Measurements from ENCODE around the gene F7. TPM values are rescaled to one million over a fixed set of nuclear protein-coding genes. Genes with fewer than 3 reads are reported as not detected.

F7 gene
- total RNA-seq, 1 donor from 2014 or later = 0.06 TPM

DNA sequence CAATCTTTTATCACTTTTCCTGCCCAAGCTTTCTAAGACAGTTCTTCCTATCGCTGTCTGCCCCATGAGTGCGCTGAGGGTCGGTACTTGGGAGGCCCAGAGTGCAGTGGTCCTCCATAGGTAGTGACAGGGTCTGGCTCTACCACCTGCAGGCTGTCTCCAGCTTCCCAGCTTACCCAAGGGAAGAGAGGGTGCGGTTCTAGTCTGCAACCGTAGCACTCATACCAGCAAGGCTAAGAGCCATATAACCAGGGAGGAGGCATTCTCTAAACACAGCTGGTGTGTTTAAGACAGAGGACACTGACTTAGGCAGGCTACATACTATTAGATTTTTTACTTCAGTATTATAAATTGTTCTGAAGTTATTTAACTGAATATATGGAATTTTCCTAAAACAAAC, 61.1 kb downstream of the F7 start:
- H3K4me3 ChIP-seq (ENCODE audit: low read depth, low read length) = no peak overlapping the region
- TF ChIP-seq, protein P1, sequence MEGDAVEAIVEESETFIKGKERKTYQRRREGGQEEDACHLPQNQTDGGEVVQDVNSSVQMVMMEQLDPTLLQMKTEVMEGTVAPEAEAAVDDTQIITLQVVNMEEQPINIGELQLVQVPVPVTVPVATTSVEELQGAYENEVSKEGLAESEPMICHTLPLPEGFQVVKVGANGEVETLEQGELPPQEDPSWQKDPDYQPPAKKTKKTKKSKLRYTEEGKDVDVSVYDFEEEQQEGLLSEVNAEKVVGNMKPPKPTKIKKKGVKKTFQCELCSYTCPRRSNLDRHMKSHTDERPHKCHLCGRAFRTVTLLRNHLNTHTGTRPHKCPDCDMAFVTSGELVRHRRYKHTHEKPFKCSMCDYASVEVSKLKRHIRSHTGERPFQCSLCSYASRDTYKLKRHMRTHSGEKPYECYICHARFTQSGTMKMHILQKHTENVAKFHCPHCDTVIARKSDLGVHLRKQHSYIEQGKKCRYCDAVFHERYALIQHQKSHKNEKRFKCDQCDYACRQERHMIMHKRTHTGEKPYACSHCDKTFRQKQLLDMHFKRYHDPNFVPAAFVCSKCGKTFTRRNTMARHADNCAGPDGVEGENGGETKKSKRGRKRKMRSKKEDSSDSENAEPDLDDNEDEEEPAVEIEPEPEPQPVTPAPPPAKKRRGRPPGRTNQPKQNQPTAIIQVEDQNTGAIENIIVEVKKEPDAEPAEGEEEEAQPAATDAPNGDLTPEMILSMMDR (conservative IDR thresholded peaks at IDR 0.05; ENCODE audit: low read depth, low read length) = no peak
- no peak for DNase-seq (ENCODE audit: low read depth)

DNA sequence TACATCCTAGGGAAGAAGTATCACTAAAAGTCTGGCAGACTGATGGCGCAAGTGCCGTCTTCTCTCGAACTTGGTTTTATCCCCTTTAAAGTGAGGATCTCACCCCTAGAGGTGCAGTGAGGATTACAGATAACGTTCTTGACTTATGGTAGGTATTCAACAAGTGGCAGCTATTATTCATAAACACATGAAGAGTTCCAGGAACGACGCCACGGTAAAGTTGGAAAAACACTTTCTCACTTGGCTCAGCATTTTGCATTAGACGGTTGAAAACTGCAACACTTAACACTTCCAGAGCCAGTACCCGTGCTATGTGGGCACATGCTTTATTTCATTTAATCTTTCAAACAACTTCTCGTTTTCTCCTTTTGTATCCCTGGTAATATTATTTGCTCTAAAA, 61.6 kb downstream of the F7 start:
- H3K4me3 ChIP-seq (ENCODE audit: low read depth, low read length) = no peak overlapping the region
- TF ChIP-seq, protein P1 (conservative IDR thresholded peaks at IDR 0.05; ENCODE audit: low read depth, low read length) = no peak
- DNase-seq (ENCODE audit: low read depth) = no peak

DNA sequence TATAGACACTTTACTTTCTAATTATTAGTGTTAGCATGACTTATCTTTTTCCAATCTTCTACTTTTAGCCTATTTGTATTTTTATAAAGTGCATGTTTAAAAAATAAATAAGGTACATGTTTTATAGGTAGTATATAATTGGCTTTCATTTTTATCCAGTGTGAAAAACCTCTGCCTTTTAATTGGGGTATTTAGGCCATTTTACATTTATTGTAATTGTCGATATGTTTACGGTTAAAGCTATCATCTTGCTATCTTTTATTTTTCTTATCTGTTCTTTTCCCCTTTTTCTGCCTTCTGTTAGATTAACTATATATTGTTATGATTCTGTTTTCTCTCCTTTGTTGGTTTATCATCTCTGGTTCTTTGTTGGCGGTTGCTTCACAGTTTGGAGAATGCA, 62.0 kb downstream of the F7 start:
- TF ChIP-seq, protein P1 (conservative IDR thresholded peaks at IDR 0.05; ENCODE audit: low read depth, low read length) = no peak
- DNase-seq (ENCODE audit: low read depth) = no peak
- H3K4me3 ChIP-seq (ENCODE audit: low read depth, low read length) = no peak overlapping the region

DNA sequence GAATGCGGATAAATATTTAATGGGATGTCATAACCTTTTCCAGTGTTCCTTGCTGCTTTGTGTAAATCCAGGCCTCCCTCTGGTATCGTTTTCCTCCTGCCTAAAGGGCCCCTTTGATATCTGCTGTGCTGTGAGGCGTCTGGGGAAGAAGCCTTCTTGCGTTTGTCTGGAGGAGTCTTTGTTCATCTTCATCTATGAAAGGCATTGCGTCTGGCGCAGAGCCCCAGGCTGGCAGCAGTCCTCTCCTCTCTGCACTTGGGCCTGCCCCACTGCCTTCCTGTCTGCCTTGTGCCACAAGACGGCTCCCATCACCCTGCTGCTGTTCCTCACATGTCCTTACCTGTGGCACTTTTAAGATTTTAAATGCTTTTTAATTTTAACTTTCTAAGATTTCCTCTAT, 62.6 kb downstream of the F7 start:
- DNase-seq (ENCODE audit: low read depth) = no peak
- TF ChIP-seq, protein P1 (conservative IDR thresholded peaks at IDR 0.05; ENCODE audit: low read depth, low read length) = no peak
- H3K4me3 ChIP-seq (ENCODE audit: low read depth, low read length) = no peak overlapping the region

DNA sequence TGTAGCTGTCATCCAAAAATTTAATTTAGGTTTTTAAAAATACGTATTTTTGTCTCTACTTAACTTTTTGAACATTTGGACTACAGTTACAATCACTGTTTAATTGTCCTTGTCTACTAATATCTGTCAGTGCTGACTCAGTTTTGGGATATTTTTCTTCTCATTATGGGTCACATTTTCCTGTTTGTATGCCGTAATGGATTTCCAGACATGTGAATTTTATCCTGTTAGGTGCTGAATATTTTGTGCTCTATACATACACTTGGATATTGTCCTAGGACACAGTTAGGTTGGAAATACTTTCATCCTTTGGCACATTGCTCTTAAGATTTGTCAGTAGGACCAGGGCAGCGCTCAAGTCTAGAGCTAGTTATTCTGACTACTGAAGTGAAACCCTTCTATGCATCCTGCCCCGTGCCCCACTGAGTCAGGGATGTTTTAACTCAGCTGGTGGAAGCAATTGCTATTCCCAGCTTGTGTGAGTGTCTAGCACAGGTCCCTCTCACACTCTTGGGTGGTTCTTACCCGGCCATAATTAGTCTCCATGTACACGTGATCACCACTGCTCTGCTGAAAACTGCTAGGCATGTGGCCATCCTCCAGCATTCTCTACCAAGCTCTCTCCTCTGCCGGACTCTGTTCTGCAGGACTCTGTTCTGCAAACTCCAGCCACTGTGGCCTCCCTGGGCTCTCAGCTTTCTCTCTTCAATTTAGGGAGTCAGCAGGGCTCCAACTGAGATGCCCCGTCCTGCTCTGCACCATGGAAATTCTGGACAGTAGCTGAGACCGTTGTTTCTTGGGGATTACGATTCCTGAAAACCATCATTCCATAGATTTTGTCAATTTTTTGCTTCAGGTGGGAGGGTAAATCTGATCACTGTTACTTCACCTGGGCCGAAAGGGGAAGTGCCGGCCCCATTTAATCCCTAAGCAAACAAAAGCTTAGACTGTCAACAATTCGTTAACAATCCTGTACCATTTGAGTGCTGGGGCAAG, 64.0 kb downstream of the F7 start:
- H3K4me3 ChIP-seq (ENCODE audit: low read depth, low read length) = no peak overlapping the region
- DNase-seq (ENCODE audit: low read depth) = no peak
- TF ChIP-seq, protein P1 (conservative IDR thresholded peaks at IDR 0.05; ENCODE audit: low read depth, low read length) = no peak

Other genes starting within 250 kb of the F7 start
- gene MCF2L, start 136.6 kb upstream of the F7 start, total RNA-seq = 8.0 and 10.8 TPM in 2 replicates
- gene F10, start 17.0 kb downstream of the F7 start, total RNA-seq = 0.12 TPM in 1 of 2 replicates, not detected in the other
- not detected in 2 replicates for gene PROZ, start 52.9 kb downstream of the F7 start, total RNA-seq
- 40.9 and 56.2 TPM in 2 replicates for gene PCID2, start 102.9 kb downstream of the F7 start, total RNA-seq
- gene CUL4A, start 103.8 kb downstream of the F7 start, total RNA-seq = 57.9 and 139 TPM in 2 replicates
- gene LAMP1, start 191.4 kb downstream of the F7 start, total RNA-seq = 192 and 195 TPM in 2 replicates